Left ventricle myocardium inferior (tissue), 1 donor: ENCODE results near the gene DNAJC3. TPM values are rescaled to one million over a fixed set of nuclear protein-coding genes. Genes with fewer than 3 reads are reported as not detected.

Experiments
- DNase-seq: peaks from one replicate; pipeline ENCODE4 v3.0.0-alpha.2; 2020
- H3K27ac ChIP-seq: fragments of 200-600 bp; replicated peaks from 2 replicates; pipeline ENCODE4 v1.8.0; 2021
- H3K27me3 ChIP-seq: fragments of 200-600 bp; 2 replicates; pipeline ENCODE4 v1.8.0; 2021; ENCODE audit warnings: low read depth
- H3K36me3 ChIP-seq: fragments of 200-600 bp; 2 replicates; pipeline ENCODE4 v1.8.0; 2021
- H3K4me1 ChIP-seq: fragments of 200-600 bp; 2 replicates; pipeline ENCODE4 v1.8.0; 2021
- H3K4me3 ChIP-seq: fragments of 200-600 bp; 2 replicates; pipeline ENCODE4 v1.8.0; 2021; ENCODE audit warnings: mild to moderate bottlenecking, moderate library complexity
- H3K9me3 ChIP-seq: fragments of 200-600 bp; replicated peaks from 2 replicates; pipeline ENCODE4 v1.8.0; 2021
- CTCF ChIP-seq: fragments of 200-600 bp; IDR thresholded peaks from 2 replicates; pipeline ENCODE4 v1.8.0; 2021; ENCODE audit warnings: antibody characterized with exemption, mild to moderate bottlenecking, borderline replicate concordance
- intact Hi-C: fragments of 100-400 bp; cut with micrococcal nuclease; formaldehyde crosslinking; loops from one replicate; pipeline ENCODE4 v1.11.0; 2022
- total RNA-seq: library from RNA; stranded (reverse); fragmentation: NEBNext Ultra II Directional; extraction: Animal tissue kit (Norgen Biotek cat#: 25700); gene quantifications from one replicate; pipeline ENCODE4 v1.2.1, GENCODE V29; 2021
- donor health status: DM: no; HTN: yes; CAD: no; lungs with severe emphysema.

Gene DNAJC3
- total RNA-seq, 1 donor from 2014 or later: 31.5 TPM

- no peak for TF ChIP-seq CTCF
- Histone ChIP-seq H3K4me1 (no peaks in the 10 kb centered on the region), H3K9me3 (peaks cover 34% of the 10 kb centered on the region), H3K27me3 (no peaks in the 10 kb centered on the region), H3K27ac (no peak overlapping the region), H3K36me3 (peaks cover 47% of the 10 kb centered on the region), H3K4me3 (no peak overlapping the region)
- DNase-seq: no peak
- intact Hi-C loops: no loop called here
These were observed 136.2 kb downstream of the DNAJC3 start for GRCh38 chr13:95813139-95813538.

- intact Hi-C loops: no loop called here
- H3K4me1 ChIP-seq: no peaks in the 10 kb centered on the region
- H3K9me3 ChIP-seq: peaks cover 30% of the 10 kb centered on the region
- TF ChIP-seq CTCF: no peak
- no peak overlapping the region for H3K4me3 ChIP-seq
- no peak overlapping the region for H3K27ac ChIP-seq
- no peak for DNase-seq
- no peaks in the 10 kb centered on the region for H3K27me3 ChIP-seq
- peaks cover 43% of the 10 kb centered on the region for H3K36me3 ChIP-seq
These were observed 137.6 kb downstream of the DNAJC3 start for GRCh38 chr13:95814495-95814894.

GRCh38 chr13:95822303-95822702, 145.4 kb downstream of the DNAJC3 start:
- intact Hi-C loops: no loop called here
- Histone ChIP-seq H3K4me3 (no peak overlapping the region), H3K27ac (no peak overlapping the region), H3K27me3 (no peaks in the 10 kb centered on the region), H3K36me3 (peaks cover 22% of the 10 kb centered on the region), H3K9me3 (no peaks in the 10 kb centered on the region), H3K4me1 (no peaks in the 10 kb centered on the region)
- no peak for TF ChIP-seq CTCF
- no peak for DNase-seq

GRCh38 chr13:95833126-95833525, 156.2 kb downstream of the DNAJC3 start:
- intact Hi-C loops: loop anchor here (10.0 kb wide), 1 partner anchor 298 kb away; no protein-coding TSS in a partner anchor
- Histone ChIP-seq H3K9me3 (peaks cover 15% of the 10 kb centered on the region), H3K36me3 (peaks cover 5% of the 10 kb centered on the region), H3K27ac (no peak overlapping the region), H3K4me1 (peaks cover 7% of the 10 kb centered on the region), H3K27me3 (no peaks in the 10 kb centered on the region), H3K4me3 (no peak overlapping the region)
- TF ChIP-seq CTCF: no peak
- no peak for DNase-seq

- no peak for DNase-seq
- H3K4me3 ChIP-seq: no peak overlapping the region
- H3K4me1 ChIP-seq: peaks cover 7% of the 10 kb centered on the region
- no peak for TF ChIP-seq CTCF
- no peak overlapping the region for H3K27ac ChIP-seq
- H3K9me3 ChIP-seq: peaks cover 21% of the 10 kb centered on the region
- no peaks in the 10 kb centered on the region for H3K27me3 ChIP-seq
- H3K36me3 ChIP-seq: peaks cover 5% of the 10 kb centered on the region
- intact Hi-C loops: loop anchor here (10.0 kb wide), 1 partner anchor 299 kb away; no protein-coding TSS in a partner anchor
These were observed 156.8 kb downstream of the DNAJC3 start for GRCh38 chr13:95833719-95834118.
